T-helper 17 cell (primary cell): ENCODE measurements around the gene CRYL1. TPM values are rescaled to one million over a fixed set of nuclear protein-coding genes. Genes with fewer than 3 reads are reported as not detected.

ENCODE experiments used
- total RNA-seq, 4 donors: library from RNA in 2 of 4; stranded (reverse) in 2 of 4; gene quantifications; one replicate each; pipeline ENCODE4 v1.2.3 and lab custom pipeline; 2022 to 2026

Gene CRYL1
- total RNA-seq, 2 donors from 2014 or later: 17.1 to 18.1 TPM

Other genes with a start within 250 kb of the CRYL1 start
- 1 to 10 TPM; 7.0 to 9.3 TPM for gene IFT88, start 41.3 kb upstream of the CRYL1 start, total RNA-seq
- under 1 TPM in 1 of 2 donors, not detected in 1; 0.15 TPM for gene IL17D, start 177.8 kb upstream of the CRYL1 start, total RNA-seq
- 1 to 10 TPM; 3.8 TPM for gene EEF1AKMT1, start 248.1 kb upstream of the CRYL1 start, total RNA-seq